Measurements from ENCODE around the gene MIPOL1.

DNA sequence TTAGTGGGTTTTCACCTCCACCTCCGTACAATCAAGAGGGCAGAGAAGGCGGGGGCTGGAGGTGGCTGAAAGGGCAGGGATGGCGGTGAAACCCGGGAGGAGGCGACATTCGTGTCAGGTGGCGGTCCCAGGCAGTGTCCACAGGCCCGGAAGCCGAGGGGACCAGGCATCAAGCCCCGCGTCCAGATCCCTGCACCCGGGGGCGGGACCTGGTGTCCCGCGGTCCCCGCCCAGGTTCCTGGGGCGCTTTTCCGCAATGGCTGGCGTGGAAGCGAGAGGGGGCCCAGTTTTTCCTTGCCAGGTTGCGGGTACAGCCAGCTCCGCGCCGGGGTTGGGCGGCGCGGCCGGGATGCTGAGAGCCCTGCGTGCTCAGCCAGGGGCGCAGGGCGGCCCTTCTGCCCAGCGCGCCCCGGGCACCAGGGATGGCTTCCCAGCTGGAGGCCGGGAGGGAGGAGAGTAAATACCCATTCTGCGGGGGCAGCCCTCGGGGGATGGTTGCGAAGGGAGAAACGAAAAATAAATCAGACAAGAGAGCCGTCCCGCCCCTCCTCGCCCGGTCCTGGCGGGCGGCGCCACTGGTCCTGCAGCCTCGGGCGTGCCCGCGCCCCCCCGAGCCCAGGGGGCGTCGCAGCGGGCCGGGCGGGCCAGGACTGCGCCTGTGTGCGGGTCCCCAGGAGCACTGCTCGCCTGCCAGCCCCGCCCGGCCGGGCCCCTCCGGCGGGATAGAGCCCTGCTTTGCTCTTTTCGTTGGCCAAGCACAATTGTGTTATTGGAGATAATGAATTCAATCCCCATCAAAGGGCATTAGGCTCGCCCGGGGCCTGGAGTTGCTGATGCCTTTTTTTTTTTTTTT lies 385.8 kb downstream of the MIPOL1 start:
- TF ChIP-seq CTCF (IDR thresholded peaks at IDR 0.05): no peak
- no peak for TF ChIP-seq POLR2AphosphoS5 (IDR thresholded peaks at IDR 0.05; ENCODE audit: insufficient read depth in 1 of 2, low read depth in 1 of 2)
- no peak for TF ChIP-seq POLR2A (IDR thresholded peaks at IDR 0.05)

All from vagina (tissue), 2 donors.